ENCODE results near the gene UXT. TPM values are rescaled to one million over a fixed set of nuclear protein-coding genes. Genes with fewer than 3 reads are reported as not detected.
"Not testable (repeated sequence)": the region's sequence is repeated elsewhere in the genome, so short reads cannot be mapped to it uniquely, and the experiment has no call there.

Gene UXT
- total RNA-seq, 1 donor from 2014 or later, result 193 TPM

DNA sequence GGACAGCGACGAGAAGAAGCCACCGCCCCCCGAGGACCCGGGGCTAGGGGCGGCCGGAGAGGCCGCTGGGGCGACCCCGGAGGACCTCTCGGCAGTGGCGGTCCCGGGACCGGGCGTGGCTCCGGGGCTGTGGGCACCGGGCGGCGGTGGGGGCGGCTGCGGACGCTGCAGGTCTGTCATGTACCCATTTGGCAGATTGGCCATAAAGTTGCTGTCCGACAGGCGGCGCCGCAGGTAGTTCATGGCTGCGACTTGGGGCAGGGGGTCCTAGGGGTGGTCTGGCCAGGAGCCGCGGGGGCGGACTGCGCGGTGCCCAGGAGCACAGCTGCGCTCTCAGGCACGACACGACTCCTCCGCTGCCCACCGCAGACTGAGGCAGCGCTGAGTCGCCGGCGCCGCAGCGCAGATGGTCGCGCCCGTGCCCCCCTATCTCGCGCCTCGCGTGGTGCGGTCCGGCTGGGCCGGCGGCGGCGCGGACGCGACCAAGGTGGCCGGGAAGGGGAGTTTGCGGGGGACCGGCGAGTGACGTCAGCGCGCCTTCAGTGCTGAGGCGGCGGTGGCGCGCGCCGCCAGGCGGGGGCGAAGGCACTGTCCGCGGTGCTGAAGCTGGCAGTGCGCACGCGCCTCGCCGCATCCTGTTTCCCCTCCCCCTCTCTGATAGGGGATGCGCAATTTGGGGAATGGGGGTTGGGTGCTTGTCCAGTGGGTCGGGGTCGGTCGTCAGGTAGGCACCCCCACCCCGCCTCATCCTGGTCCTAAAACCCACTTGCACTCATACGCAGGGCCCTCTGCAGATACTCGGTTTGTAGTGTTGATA, 39.3 kb downstream of the UXT start, which contains the start of gene SYN1:
TSS of gene SYN1 (minus strand) at position 372 of the 817 bp plus-strand sequence. CDS start at position 243, 129 bp downstream.
- intact Hi-C loops (cut with micrococcal nuclease), result loop anchor here (5.0 kb wide), 1 partner anchor 37 kb away; the partner anchor contains the start of gene TIMP1

DNA sequence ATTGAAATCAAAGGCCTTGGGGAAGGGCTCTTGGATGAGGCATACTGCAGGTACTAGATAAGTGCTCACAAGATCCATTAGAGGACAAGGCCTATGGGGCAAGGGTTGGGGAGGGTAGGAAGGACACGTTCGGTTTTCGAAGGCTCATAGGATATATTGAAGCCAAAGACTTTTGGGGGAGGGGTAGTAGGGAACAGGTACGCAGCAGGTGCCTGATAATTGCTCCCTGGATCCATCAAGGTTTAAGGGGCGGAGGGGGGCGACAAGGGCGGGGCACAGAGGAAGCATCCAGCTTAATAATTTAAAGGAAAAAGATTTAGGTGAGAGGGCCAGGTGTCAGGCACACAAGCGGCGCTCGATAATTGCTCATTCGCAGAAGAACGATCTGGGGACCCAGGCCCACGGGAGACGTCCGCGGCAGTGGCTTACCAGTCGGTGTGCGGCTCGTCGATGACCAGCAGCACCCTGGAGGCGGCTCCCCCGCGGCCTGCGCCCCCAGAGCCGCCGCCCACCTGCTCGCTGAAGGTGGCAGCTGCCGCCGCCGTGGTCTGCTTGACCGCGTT, 40.0 kb downstream of the UXT start:
- intact Hi-C loops (cut with micrococcal nuclease), result no loop called here

DNA sequence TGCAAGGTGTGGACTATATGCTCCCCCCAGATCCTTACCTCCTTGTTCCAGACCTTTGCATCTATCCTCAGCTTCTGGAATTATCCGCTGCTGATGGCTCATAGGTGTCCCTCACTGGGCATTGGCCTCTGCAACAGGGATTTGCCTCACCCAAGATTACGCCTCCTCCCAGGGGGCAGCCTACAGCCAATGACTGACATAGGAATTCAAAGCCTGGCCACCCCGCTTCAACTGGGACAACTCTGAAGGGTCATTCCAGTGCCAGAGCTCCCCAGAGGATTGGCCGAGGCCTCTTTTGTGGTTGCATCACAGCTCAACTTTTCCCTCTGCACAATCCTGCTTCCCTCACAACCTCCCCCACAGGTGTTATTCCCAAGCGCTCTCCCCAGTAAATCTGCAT, 44.4 kb downstream of the UXT start:
- intact Hi-C loops (cut with micrococcal nuclease), result no loop called here

DNA sequence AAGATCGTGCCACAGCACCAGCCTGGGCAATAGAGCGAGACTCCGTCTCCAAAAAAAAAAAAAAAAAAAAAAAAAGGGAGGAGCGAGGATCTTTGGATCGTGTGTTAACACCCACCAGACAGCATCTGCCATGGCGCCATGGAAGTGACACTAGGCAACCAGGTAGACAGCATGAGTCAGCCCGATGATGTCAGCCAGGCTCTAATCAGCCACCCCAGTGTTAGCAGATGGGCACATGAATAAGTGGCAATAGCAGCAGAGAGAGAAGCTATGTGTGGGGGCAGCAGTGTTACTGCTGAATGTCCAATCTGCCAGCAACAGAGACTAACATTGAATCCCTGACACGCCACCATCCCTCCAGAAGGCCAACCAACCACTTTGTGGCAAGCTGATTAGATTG, 45.9 kb downstream of the UXT start:
- intact Hi-C loops (cut with micrococcal nuclease), result no loop called here

DNA sequence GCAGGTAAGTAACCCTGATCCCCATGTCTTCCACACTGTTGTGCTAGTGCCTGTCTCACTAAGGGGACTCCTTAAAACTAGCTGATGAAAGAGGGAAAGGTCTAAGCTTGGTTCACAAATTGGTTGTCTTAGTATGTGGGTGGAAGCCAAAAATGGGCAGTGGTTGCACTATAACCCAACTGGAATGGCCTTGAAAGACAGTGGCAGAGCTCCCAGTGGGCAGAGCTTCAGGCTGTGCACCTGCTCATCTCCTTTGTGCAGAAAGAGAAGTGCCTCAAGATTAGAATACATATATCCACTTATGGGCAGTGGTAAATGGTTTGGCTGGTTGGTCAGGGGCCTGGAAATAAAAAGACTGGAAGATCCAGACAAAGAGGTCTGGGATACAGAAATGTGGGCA, 46.6 kb downstream of the UXT start:
- intact Hi-C loops (cut with micrococcal nuclease), result no loop called here

DNA sequence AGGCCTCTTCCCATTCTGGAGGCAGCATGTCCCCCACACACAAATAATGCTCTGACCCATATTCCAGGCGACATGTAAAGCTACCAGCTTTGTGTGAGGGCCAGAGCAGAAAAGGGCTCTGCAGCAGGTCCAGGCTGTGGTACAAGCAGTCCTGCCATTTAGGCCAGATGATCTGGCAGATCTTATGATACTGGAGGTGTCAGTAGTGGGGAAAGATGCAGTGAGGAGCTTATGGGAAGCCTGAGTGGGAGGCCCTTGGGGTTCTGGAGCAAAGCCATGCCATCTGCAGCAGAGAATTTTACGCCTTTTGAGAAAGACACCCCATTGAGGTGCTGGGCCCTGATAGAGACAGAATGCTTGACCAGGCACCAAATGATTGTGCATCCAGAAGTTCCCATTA, 47.1 kb downstream of the UXT start:
- intact Hi-C loops (cut with micrococcal nuclease), result no loop called here

DNA sequence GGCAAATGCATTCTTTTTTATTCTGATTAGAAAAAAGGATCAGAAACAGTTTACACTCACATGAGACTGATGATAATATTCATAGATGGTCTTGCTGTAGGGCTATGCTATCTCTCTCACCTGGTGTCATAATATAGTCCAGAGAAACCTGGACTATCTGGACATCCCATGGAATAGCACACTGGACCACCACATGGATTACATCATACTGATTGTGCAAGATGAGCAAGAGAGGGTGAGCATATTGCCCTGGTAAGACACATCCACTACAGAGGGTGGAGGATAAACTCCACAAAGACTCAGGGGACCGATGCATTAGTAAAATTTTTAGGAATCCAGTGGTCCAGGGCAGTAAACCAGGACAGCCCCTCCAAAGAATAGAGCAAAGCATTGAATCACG, 47.5 kb downstream of the UXT start:
- intact Hi-C loops (cut with micrococcal nuclease), result no loop called here

DNA sequence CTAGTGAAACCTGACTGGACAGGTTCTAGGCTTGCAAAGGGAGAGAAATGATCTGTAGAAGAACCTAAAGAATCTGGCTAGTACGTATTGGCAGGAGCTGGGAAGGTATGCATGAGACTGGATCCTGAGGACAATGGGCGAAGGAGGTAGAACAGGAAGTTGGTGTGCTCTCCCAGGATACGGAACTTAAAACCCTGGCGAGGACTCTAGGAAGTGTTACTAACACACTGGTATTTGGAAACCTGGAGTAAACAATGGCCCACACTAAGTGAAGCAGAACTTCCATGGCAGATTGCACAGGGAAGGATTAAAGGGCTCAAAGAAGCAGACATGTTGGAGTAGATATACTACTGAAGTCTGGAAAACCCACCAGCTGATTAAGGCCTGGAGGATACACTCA, 48.5 kb downstream of the UXT start:
- intact Hi-C loops (cut with micrococcal nuclease), result no loop called here

DNA sequence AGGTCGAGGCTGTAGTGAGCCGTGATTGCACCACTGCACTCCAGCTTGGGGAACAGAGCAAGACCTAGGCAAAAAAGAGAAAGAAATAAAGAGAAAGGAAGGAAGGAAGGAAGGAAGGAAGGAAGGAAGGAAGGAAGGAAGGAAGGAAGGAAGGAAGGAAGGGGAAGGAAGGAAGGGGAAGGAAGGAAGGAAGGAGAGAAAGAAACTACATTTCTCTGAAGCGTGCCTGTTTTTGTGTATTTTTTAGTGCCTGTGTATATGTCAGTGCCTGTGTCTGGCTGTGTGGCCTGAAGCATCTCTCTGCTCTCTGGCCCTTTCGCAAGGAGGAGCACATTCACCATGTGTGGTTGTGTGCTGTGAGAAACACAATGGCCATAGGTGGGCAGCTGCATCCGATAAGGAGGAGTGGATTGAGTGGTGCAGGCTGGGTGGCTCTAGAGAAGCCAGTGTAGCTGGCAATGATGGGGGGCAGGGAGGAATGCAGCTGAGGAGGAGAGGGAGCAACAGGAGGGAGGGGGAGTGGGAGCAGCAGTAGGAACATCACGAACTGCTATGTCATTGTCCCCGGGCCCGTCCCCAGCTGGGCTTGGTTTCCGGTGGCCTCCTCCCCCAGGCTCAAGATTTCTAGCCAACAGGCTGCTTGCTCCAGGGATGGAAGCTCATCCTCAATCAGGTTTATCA, 50.7 kb downstream of the UXT start:
- intact Hi-C loops (cut with micrococcal nuclease), result no loop called here

DNA sequence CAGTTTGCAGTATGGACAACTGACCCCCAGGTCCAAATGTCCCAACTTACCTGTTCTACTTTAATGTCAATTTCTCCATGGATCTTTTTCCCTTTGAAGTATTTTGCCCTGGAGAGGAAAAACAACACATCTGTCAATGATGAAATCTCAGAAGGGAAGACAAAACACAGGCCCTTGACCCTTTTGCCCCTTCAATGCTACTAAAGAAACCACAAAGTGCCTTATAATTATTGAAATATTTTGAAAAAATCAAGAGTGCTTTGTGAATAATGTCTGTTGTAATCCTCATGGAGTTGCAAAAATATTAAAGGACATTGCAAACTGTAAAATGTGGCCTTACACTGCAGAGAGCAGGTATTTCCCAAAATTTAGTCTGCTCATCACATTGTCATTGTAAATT, 51.9 kb downstream of the UXT start:
- intact Hi-C loops (cut with micrococcal nuclease), result no loop called here

DNA sequence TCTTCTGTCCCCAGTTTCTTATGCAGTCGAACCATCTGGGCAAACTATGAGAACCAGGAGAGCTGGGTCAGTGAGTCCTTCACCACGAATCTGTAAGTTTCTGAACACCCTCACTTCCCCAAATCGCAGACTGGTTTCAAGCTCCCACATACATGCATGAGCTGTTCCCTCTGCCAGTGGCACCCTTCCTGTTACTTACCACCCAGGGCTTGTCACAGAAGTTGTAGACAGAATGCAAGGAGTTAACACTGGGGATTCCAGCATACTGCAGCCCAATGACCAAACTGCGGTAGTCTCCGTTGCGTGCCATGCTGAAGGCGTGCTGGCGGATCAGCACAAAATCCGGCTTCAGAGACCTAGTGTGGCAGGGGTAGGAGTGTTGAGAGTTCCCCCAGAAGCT, 54.0 kb downstream of the UXT start:
- intact Hi-C loops (cut with micrococcal nuclease), result no loop called here

DNA sequence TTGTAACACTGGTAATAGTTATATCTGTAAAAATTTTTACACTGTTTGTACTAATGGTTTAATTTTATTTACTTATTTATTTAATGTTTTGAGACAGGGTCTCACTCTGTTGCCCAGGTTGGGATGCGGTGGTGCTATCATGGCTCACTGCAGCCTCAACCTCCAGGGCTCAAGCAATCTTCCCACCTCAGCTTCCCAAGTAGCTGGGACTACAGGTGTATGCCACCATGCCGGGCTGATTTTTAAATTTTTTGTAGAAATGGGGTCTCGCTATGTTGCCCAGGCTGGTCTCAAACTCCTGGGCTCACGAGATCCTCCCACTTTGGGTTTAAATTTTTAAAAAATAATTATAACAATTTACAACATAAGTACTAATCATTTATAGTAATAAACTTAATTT, 55.9 kb downstream of the UXT start:
- intact Hi-C loops (cut with micrococcal nuclease), result not testable (repeated sequence)

Other genes starting within 250 kb of the UXT start
- 11.0 and 11.3 TPM in 2 replicates for gene ZNF41, start 176.0 kb downstream of the UXT start, total RNA-seq
- 85.1 and 94.2 TPM in 2 replicates for gene ARAF, start 98.0 kb downstream of the UXT start, total RNA-seq
- gene TIMP1, start 76.7 kb downstream of the UXT start, total RNA-seq, result 147 and 153 TPM in 2 replicates
- gene SYN1, start 39.3 kb downstream of the UXT start, total RNA-seq, result 0.57 and 0.91 TPM in 2 replicates
- gene CFP, start 29.2 kb downstream of the UXT start, total RNA-seq, result 14.8 and 19.3 TPM in 2 replicates
- 57.4 and 58.9 TPM in 2 replicates for gene ELK1, start 8.6 kb downstream of the UXT start, total RNA-seq
- gene ZNF81, start 177.7 kb upstream of the UXT start, total RNA-seq, result 7.2 and 7.8 TPM in 2 replicates